HCT116 (cell line): Measurements from ENCODE around the gene SSU72. TPM values are rescaled to one million over a fixed set of nuclear protein-coding genes. Genes with fewer than 3 reads are reported as not detected.

Experiments
- ATAC-seq: fragments of 200-7000 bp; cut with Tn5 transposase; 2 replicates; pipeline ENCODE4 v1.9.1; 2020; ENCODE audit warnings: mild to moderate bottlenecking, moderate library complexity
- BruUV-seq: library from RNA; stranded (reverse); fragments of 400-500 nt; replicated peaks from 2 replicates; lab custom pipeline; 2021; lab: Mats Ljungman, UMichigan
- CTCF ChIA-PET: fragments of 300-600 bp; sonication (Branson Sonifier 250); formaldehyde crosslinking; loops from one replicate; lab custom pipeline; 2021; ENCODE audit warnings: antibody characterized with exemption; lab: Charles Lee
- POLR2A ChIA-PET: fragments of 300-600, 350-600 bp; sonication (Branson Sonifier 250); formaldehyde crosslinking; loops from one replicate; lab custom pipeline; 2021; ENCODE audit warnings: antibody characterized with exemption; lab: Charles Lee
- RAD21 ChIA-PET, 2 experiments: fragments of 300-600 bp; sonication (Branson Sonifier 250); formaldehyde crosslinking; loops; one replicate each; lab custom pipeline; 2023; ENCODE audit warnings: low total read pairs in 2 of 2; ENCODE audit not compliant: uncharacterized antibody in 2 of 2, unreplicated experiment in 2 of 2, low non-redundant PET in 1 of 2; lab: Charles Lee
- DNase-seq: peaks from one replicate; pipeline ENCODE4 v3.0.0-alpha.2; 2010; ENCODE audit warnings: low read depth, low spot score
- H2AFZ ChIP-seq: fragments of 200-600 bp; shearing (Covaris generic), sonication (generic); 2 replicates; pipeline ENCODE4 v1.6.1; 2017; ENCODE audit warnings: low read depth, mixed run types, mixed read lengths, antibody characterized with exemption, low read length; ENCODE audit not compliant: poor library complexity, severe bottlenecking
- H3K27ac ChIP-seq: 2 replicates; pipeline ENCODE4 v1.5.1; 2012; ENCODE audit warnings: low read depth, low read length
- H3K27me3 ChIP-seq: fragments of 200-600 bp; sonication (generic); 2 replicates; pipeline ENCODE4 v1.6.1; 2016; ENCODE audit warnings: mixed run types, low read length, mixed read lengths; ENCODE audit not compliant: insufficient read depth
- H3K36me3 ChIP-seq, 2 experiments: fragments of 200-500 bp in 1 of 2; fragments of 200-600 bp in 1 of 2; sonication (Bioruptor generic) in 1 of 2; sonication (generic) in 1 of 2; 2 replicates each; pipeline versions ENCODE4 v1.5.1 to v1.6.1; 2014 to 2016; ENCODE audit warnings: low read length in 2 of 2, inconsistent platforms in 1 of 2, mixed read lengths in 1 of 2, mixed run types in 1 of 2; ENCODE audit not compliant: insufficient read depth in 2 of 2, control insufficient read depth in 1 of 2
- H3K4me1 ChIP-seq, 2 experiments: fragments of 200-600 bp in 1 of 2; sonication (generic) in 1 of 2; 2 replicates each; pipeline versions ENCODE4 v1.5.1 to v1.6.1; 2012 to 2017; ENCODE audit warnings: low read length in 2 of 2, inconsistent platforms in 1 of 2, mild to moderate bottlenecking in 1 of 2, mixed read lengths in 1 of 2, mixed run types in 1 of 2, moderate library complexity in 1 of 2; ENCODE audit not compliant: insufficient read depth in 2 of 2, control insufficient read depth in 1 of 2
- H3K4me2 ChIP-seq: fragments of 200-600 bp; sonication (generic); 2 replicates; pipeline ENCODE4 v1.6.1; 2017; ENCODE audit warnings: mixed run types, low read length, mixed read lengths
- H3K4me3 ChIP-seq, 2 experiments: fragments of 200-600 bp in 1 of 2; sonication (generic) in 1 of 2; replicated peaks in 1 of 2; 2 replicates each; pipeline ENCODE4 v1.5.1; 2011 to 2016; ENCODE audit warnings: low read length in 2 of 2, control low read depth in 1 of 2, low read depth in 1 of 2, mild to moderate bottlenecking in 1 of 2, mixed read lengths in 1 of 2, mixed run types in 1 of 2
- H3K79me2 ChIP-seq: fragments of 200-600 bp; sonication (generic); 2 replicates; pipeline ENCODE4 v1.6.1; 2017; ENCODE audit warnings: mild to moderate bottlenecking, mixed run types, low read length, moderate library complexity, mixed read lengths; ENCODE audit not compliant: insufficient read depth
- H3K9ac ChIP-seq: fragments of 200-600 bp; sonication (generic); 2 replicates; pipeline ENCODE4 v1.6.1; 2016; ENCODE audit warnings: low read length, mixed read lengths
- H3K9me2 ChIP-seq: fragments of 200-600 bp; sonication (generic), shearing (Covaris generic); 2 replicates; pipeline ENCODE4 v1.6.1; 2017; ENCODE audit warnings: mixed run types, mild to moderate bottlenecking, moderate library complexity; ENCODE audit not compliant: insufficient read depth
- H3K9me3 ChIP-seq, 2 experiments: fragments of 200-500 bp in 1 of 2; fragments of 200-600 bp in 1 of 2; sonication (Bioruptor generic) in 1 of 2; sonication (generic) in 1 of 2; 2 replicates each; pipeline ENCODE4 v1.6.1; 2014 to 2017; ENCODE audit warnings: low read length in 2 of 2, mixed read lengths in 2 of 2, inconsistent platforms in 1 of 2, low read depth in 1 of 2, mild to moderate bottlenecking in 1 of 2, mixed run types in 1 of 2, moderate library complexity in 1 of 2; ENCODE audit not compliant: control insufficient read depth in 1 of 2, insufficient read depth in 1 of 2
- H4K20me1 ChIP-seq: fragments of 200-600 bp; sonication (generic), shearing (Covaris generic); 2 replicates; pipeline ENCODE4 v1.6.1; 2017; ENCODE audit warnings: mixed run types, mild to moderate bottlenecking, moderate library complexity; ENCODE audit not compliant: insufficient read depth
- CEBPB ChIP-seq: IDR thresholded peaks from 2 replicates; pipeline ENCODE4 v1.6.1; 2012; ENCODE audit warnings: low read depth
- EGR1 ChIP-seq: IDR thresholded peaks from 2 replicates; pipeline ENCODE4 v1.6.1; 2012; ENCODE audit warnings: low read depth
- ELF1 ChIP-seq: IDR thresholded peaks from 2 replicates; pipeline ENCODE4 v1.6.1; 2012; ENCODE audit warnings: low read depth, borderline replicate concordance
- EZH2 ChIP-seq: fragments of 200-600 bp; sonication (generic); IDR thresholded peaks from 2 replicates; pipeline ENCODE4 v1.6.1; 2017; ENCODE audit warnings: antibody characterized with exemption, mixed run types
- EZH2phosphoT487 ChIP-seq: fragments of 200-600 bp; IDR thresholded peaks from 2 replicates; pipeline ENCODE4 v1.6.1; 2018; ENCODE audit warnings: antibody characterized with exemption, borderline replicate concordance
- JUND ChIP-seq: IDR thresholded peaks from 2 replicates; pipeline ENCODE4 v1.6.1; 2012
- POLR2A ChIP-seq: IDR thresholded peaks from 2 replicates; pipeline ENCODE4 v1.7.0; 2011; ENCODE audit warnings: borderline replicate concordance; ENCODE audit not compliant: insufficient read depth, insufficient read length; ENCODE audit errors: extremely low read depth
- POLR2AphosphoS5 ChIP-seq: IDR thresholded peaks from 2 replicates; pipeline ENCODE4 v1.6.1; 2011; ENCODE audit warnings: mild to moderate bottlenecking, low read depth, low read length, moderate library complexity
- RAD21 ChIP-seq: IDR thresholded peaks from 2 replicates; pipeline ENCODE4 v1.6.1; 2012; ENCODE audit warnings: low read depth, mild to moderate bottlenecking
- SIN3A ChIP-seq: IDR thresholded peaks from 2 replicates; pipeline ENCODE4 v1.6.1; 2012; ENCODE audit warnings: low read depth
- TCF7L2 ChIP-seq: IDR thresholded peaks from 2 replicates; pipeline ENCODE4 v1.7.0; 2011; ENCODE audit warnings: borderline replicate concordance, inconsistent platforms; ENCODE audit not compliant: insufficient read depth, insufficient read length; ENCODE audit errors: extremely low read depth
- YY1 ChIP-seq: IDR thresholded peaks from 2 replicates; pipeline ENCODE4 v1.6.1; 2011; ENCODE audit warnings: low read length, low read depth, moderate library complexity, mild to moderate bottlenecking; ENCODE audit not compliant: insufficient replicate concordance; ENCODE audit errors: extremely low read depth
- ZBTB33 ChIP-seq: IDR thresholded peaks from 2 replicates; pipeline ENCODE4 v1.6.1; 2011; ENCODE audit warnings: mild to moderate bottlenecking, low read length, moderate library complexity; ENCODE audit not compliant: insufficient replicate concordance; ENCODE audit errors: extremely low read depth
- ZFX ChIP-seq: fragments of 450-650 bp; IDR thresholded peaks from 2 replicates; pipeline ENCODE4 v1.6.1; 2017
- intact Hi-C: fragments of 100-400 bp; cut with micrococcal nuclease; formaldehyde crosslinking; loops from 2 replicates; pipeline ENCODE4 v1.10.0; 2022
- total RNA-seq: library from RNA; stranded (reverse); gene quantifications from one replicate; pipeline ENCODE4 v1.2.1, GENCODE V29; 2021; ENCODE audit not compliant: unreplicated experiment
- TF ChIP-seq, protein P1 (sequence below): IDR thresholded peaks from 2 replicates; pipeline ENCODE4 v1.6.1; 2012

The SSU72 gene
- total RNA-seq, 1 experiment from 2014 or later, result 134 TPM

DNA sequence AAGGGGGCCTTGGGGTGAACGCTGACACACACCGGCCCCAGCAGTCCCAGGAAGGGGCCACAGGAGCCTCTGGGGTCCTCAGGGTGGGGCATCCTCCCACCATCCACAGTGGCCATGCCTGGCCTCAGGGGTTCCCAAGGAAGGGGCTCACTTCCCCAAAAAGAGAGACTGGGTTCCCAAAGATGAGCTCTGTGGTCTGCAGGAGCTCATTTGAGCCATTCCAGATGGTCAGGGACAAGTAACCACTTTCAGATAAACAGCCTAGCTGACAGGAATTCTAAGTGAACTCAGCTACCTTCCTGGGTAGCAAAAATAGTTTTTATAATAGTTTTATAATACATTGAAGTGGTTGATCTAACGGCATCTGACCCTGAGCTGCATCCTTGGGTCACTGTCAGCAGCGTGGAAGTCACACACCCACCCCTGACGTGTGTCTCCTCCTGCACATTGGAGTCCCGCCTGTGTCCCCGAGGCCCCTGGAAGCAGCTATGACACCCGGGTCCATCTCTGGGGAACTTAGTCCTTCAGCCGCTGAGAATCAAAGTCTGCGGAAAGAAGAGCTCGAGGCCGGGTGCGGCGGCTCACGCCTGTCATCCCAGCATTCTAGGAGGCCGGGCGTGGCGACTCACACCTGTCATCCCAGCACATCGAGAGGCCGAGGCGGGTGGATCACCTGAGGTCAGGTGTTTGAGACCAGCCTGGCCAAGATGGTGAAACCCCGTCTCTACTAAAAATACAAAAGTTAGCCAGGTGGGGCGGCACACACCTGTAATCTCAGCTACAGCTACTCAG, 28.5 kb downstream of the SSU72 start:
- H3K9ac ChIP-seq, result no peak overlapping the region
- H3K36me3 ChIP-seq, result peaks cover 0 to 2% of the 10 kb centered on the region in 2 experiments; a peak in 1 of 4 replicates
- no peak for ATAC-seq
- TF ChIP-seq POLR2A, result no peak
- no peak for TF ChIP-seq ZFX
- no peak for TF ChIP-seq EZH2
- no peak for TF ChIP-seq JUND
- no peak for TF ChIP-seq ELF1
- ChIA-PET POLR2A (no interaction called here), CTCF (no interaction called here), RAD21 (no interaction called here)
- peaks cover 16% of the 10 kb centered on the region; the same call in 1 of the 2 replicates for H3K79me2 ChIP-seq
- no peak overlapping the region for H3K4me2 ChIP-seq
- H3K9me3 ChIP-seq, result no peaks in the 10 kb centered on the region
- H2AFZ ChIP-seq, result no peak overlapping the region
- intact Hi-C loops, result no loop called here
- H3K9me2 ChIP-seq, result no peaks in the 10 kb centered on the region
- no peaks in the 10 kb centered on the region for H3K27me3 ChIP-seq
- no peaks in the 10 kb centered on the region for H4K20me1 ChIP-seq
- no peak overlapping the region for H3K4me3 ChIP-seq
- H3K4me1 ChIP-seq, result no peaks in the 10 kb centered on the region
- no peak overlapping the region for H3K27ac ChIP-seq
- DNase-seq, result no peak
- BruUV-seq, result no TSS peak

GRCh38 chr1:1544544-1544943, 30.1 kb downstream of the SSU72 start:
- CTCF ChIA-PET, result no interaction called here
- RAD21 ChIA-PET, result no interaction called here
- no peaks in the 10 kb centered on the region for H4K20me1 ChIP-seq
- H3K36me3 ChIP-seq, result peaks cover 0 to 2% of the 10 kb centered on the region in 2 experiments; a peak in 1 of 4 replicates
- ATAC-seq (no peak), DNase-seq (no peak)
- H3K9ac ChIP-seq, result no peak overlapping the region
- H2AFZ ChIP-seq, result no peak overlapping the region
- H3K9me3 ChIP-seq, result no peaks in the 10 kb centered on the region
- no peak overlapping the region for H3K27ac ChIP-seq
- no peaks in the 10 kb centered on the region for H3K4me1 ChIP-seq
- H3K4me3 ChIP-seq, result no peak overlapping the region
- H3K4me2 ChIP-seq, result no peak overlapping the region
- no peak for TF ChIP-seq EZH2
- no peak for TF ChIP-seq POLR2A
- TF ChIP-seq YY1, result no peak
- TF ChIP-seq RAD21, result no peak
- TF ChIP-seq EGR1, result no peak
- no peak for TF ChIP-seq CEBPB
- no peak for TF ChIP-seq EZH2phosphoT487
- TF ChIP-seq TCF7L2, result no peak
- TF ChIP-seq, protein P1, sequence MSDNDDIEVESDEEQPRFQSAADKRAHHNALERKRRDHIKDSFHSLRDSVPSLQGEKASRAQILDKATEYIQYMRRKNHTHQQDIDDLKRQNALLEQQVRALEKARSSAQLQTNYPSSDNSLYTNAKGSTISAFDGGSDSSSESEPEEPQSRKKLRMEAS, result no peak
- TF ChIP-seq ZBTB33, result no peak
- TF ChIP-seq ELF1, result no peak
- no peak for TF ChIP-seq ZFX
- TF ChIP-seq SIN3A, result no peak
- no peak for TF ChIP-seq POLR2AphosphoS5
- BruUV-seq, result no TSS peak
- H3K79me2 ChIP-seq, result peaks cover 6% of the 10 kb centered on the region; the same call in 1 of the 2 replicates
- H3K27me3 ChIP-seq, result no peaks in the 10 kb centered on the region
- POLR2A ChIA-PET, result no interaction called here
- intact Hi-C loops, result no loop called here
- H3K9me2 ChIP-seq, result no peaks in the 10 kb centered on the region
